Mesenchymal stem cell (in vitro differentiated cells and primary cell): Measurements from ENCODE around the gene SSU72.

ENCODE experiments used
- DNase-seq: peaks from one replicate; pipeline ENCODE4 v3.0.0-alpha.2; 2013
- H2AFZ ChIP-seq: one replicate; pipeline ENCODE4 v1.6.1; 2013; ENCODE audit warnings: low read depth, mild to moderate bottlenecking, control low read depth, inconsistent platforms, low read length, moderate library complexity
- H2AK5ac ChIP-seq: 2 replicates; pipeline ENCODE4 v1.6.1; 2013; ENCODE audit warnings: low read length, moderate library complexity, mild to moderate bottlenecking, inconsistent platforms; ENCODE audit not compliant: severe bottlenecking
- H2BK120ac ChIP-seq: one replicate; pipeline ENCODE4 v1.6.1; 2013; ENCODE audit warnings: low read depth, mild to moderate bottlenecking, inconsistent platforms, low read length, moderate library complexity
- H2BK12ac ChIP-seq, 2 experiments: one replicate each; pipeline ENCODE4 v1.6.1; 2013; ENCODE audit warnings: inconsistent platforms in 2 of 2, low read length in 2 of 2, mild to moderate bottlenecking in 2 of 2, moderate library complexity in 2 of 2, control low read depth in 1 of 2
- H2BK15ac ChIP-seq: one replicate; pipeline ENCODE4 v1.6.1; 2013; ENCODE audit warnings: mild to moderate bottlenecking, low read depth, inconsistent platforms; ENCODE audit not compliant: poor library complexity, severe bottlenecking
- H2BK5ac ChIP-seq: 2 replicates; pipeline ENCODE4 v1.6.1; 2013; ENCODE audit warnings: low read depth, mild to moderate bottlenecking, low read length, control low read depth, inconsistent platforms; ENCODE audit not compliant: poor library complexity, severe bottlenecking
- H3K14ac ChIP-seq, 2 experiments: one replicate each; pipeline ENCODE4 v1.6.1; 2013; ENCODE audit warnings: inconsistent platforms in 2 of 2, low read length in 2 of 2, control low read depth in 1 of 2, mild to moderate bottlenecking in 1 of 2, moderate library complexity in 1 of 2
- H3K18ac ChIP-seq, 2 experiments: one replicate each; pipeline ENCODE4 v1.6.1; 2013; ENCODE audit warnings: inconsistent platforms in 2 of 2, low read length in 2 of 2, control low read depth in 1 of 2, low read depth in 1 of 2, mild to moderate bottlenecking in 1 of 2
- H3K23ac ChIP-seq, 2 experiments: one replicate each; pipeline ENCODE4 v1.6.1; 2013; ENCODE audit warnings: inconsistent platforms in 2 of 2, low read length in 2 of 2, mild to moderate bottlenecking in 2 of 2, moderate library complexity in 2 of 2, control low read depth in 1 of 2
- H3K27ac ChIP-seq: 2 replicates; pipeline ENCODE4 v1.5.1; 2013; ENCODE audit warnings: mild to moderate bottlenecking, moderate library complexity, low read length, control low read depth, inconsistent platforms; ENCODE audit not compliant: poor library complexity, severe bottlenecking
- H3K27me3 ChIP-seq, 2 experiments: 2 replicates each; pipeline versions ENCODE4 v1.6.1 to v1.7.0; 2013; ENCODE audit warnings: low read length in 2 of 2, mild to moderate bottlenecking in 2 of 2, moderate library complexity in 2 of 2, control low read depth in 1 of 2, inconsistent platforms in 1 of 2; ENCODE audit not compliant: control insufficient read depth in 1 of 2, insufficient read depth in 1 of 2
- H3K36me3 ChIP-seq, 2 experiments: 2 replicates each; pipeline versions ENCODE4 v1.6.1 to v1.7.0; 2013; ENCODE audit warnings: low read length in 2 of 2, control low read depth in 1 of 2, inconsistent platforms in 1 of 2, low read depth in 1 of 2, mild to moderate bottlenecking in 1 of 2; ENCODE audit not compliant: insufficient read depth in 2 of 2, control insufficient read depth in 1 of 2
- H3K4ac ChIP-seq, 2 experiments: one replicate each; pipeline ENCODE4 v1.6.1; 2013; ENCODE audit warnings: inconsistent platforms in 2 of 2, low read length in 2 of 2, mild to moderate bottlenecking in 2 of 2, moderate library complexity in 2 of 2, control low read depth in 1 of 2, low read depth in 1 of 2
- H3K4me1 ChIP-seq: 2 replicates; pipeline ENCODE4 v1.6.1; 2013; ENCODE audit warnings: low read depth, low read length, control low read depth; ENCODE audit not compliant: control insufficient read depth, insufficient read depth
- H3K4me2 ChIP-seq: 2 replicates; pipeline ENCODE4 v1.6.1; 2013; ENCODE audit warnings: low read length, mild to moderate bottlenecking, inconsistent platforms; ENCODE audit not compliant: poor library complexity, severe bottlenecking
- H3K4me3 ChIP-seq, 2 experiments: 2 replicates each; pipeline versions ENCODE4 v1.5.1 to v1.7.0; 2013; ENCODE audit warnings: low read length in 2 of 2, mild to moderate bottlenecking in 2 of 2, control low read depth in 1 of 2, low read depth in 1 of 2; ENCODE audit not compliant: insufficient read depth in 1 of 2
- H3K79me1 ChIP-seq: replicated peaks from 2 replicates; pipeline ENCODE4 v1.6.1; 2013; ENCODE audit warnings: mild to moderate bottlenecking, control low read depth, low read length, inconsistent platforms; ENCODE audit not compliant: poor library complexity, severe bottlenecking
- H3K9ac ChIP-seq: 2 replicates; pipeline ENCODE4 v1.7.0; 2013; ENCODE audit warnings: mild to moderate bottlenecking, low read length, moderate library complexity
- H3K9me3 ChIP-seq: 2 replicates; pipeline ENCODE4 v1.7.0; 2013; ENCODE audit warnings: mild to moderate bottlenecking, low read length; ENCODE audit not compliant: control insufficient read depth
- H4K8ac ChIP-seq: one replicate; pipeline ENCODE4 v1.6.1; 2013; ENCODE audit warnings: inconsistent platforms, mild to moderate bottlenecking, low read length, moderate library complexity
- H4K91ac ChIP-seq: one replicate; pipeline ENCODE4 v1.6.1; 2013; ENCODE audit warnings: mild to moderate bottlenecking, low read length, inconsistent platforms
- WGBS: methylation state at CpG from one replicate; pipeline ENCODE4 v1.1.7; 2013; ENCODE audit warnings: mixed read lengths; 5-methylcytosine and 5-hydroxymethylcytosine counted together

Gene SSU72

GRCh38 chr1:1622010-1622787, 47.5 kb upstream of the SSU72 start:
- Histone ChIP-seq H3K4ac (no peak overlapping the region), H2BK5ac (no peak overlapping the region), H3K79me1 (peaks cover 43% of the 10 kb centered on the region), H3K4me2 (no peak overlapping the region), H2AK5ac (no peak overlapping the region), H4K8ac (no peak overlapping the region), H4K91ac (no peak overlapping the region), H3K27ac (no peak overlapping the region), H2BK12ac (no peak overlapping the region), H2AFZ (no peak overlapping the region), H3K4me3 (no peak overlapping the region), H3K23ac (no peak overlapping the region), H3K4me1 (peaks cover 23% of the 10 kb centered on the region), H2BK15ac (no peak overlapping the region), H3K14ac (no peak overlapping the region), H2BK120ac (no peak overlapping the region), H3K18ac (no peak overlapping the region), H3K9ac (no peak overlapping the region), H3K27me3 (no peaks in the 10 kb centered on the region), H3K9me3 (no peaks in the 10 kb centered on the region), H3K36me3 (peaks cover 13 to 92% of the 10 kb centered on the region in 2 experiments)
- 82% methylated on average over 21 of the region's 21 CpGs for WGBS
- peak; percentile 38 for DNase-seq

DNA sequence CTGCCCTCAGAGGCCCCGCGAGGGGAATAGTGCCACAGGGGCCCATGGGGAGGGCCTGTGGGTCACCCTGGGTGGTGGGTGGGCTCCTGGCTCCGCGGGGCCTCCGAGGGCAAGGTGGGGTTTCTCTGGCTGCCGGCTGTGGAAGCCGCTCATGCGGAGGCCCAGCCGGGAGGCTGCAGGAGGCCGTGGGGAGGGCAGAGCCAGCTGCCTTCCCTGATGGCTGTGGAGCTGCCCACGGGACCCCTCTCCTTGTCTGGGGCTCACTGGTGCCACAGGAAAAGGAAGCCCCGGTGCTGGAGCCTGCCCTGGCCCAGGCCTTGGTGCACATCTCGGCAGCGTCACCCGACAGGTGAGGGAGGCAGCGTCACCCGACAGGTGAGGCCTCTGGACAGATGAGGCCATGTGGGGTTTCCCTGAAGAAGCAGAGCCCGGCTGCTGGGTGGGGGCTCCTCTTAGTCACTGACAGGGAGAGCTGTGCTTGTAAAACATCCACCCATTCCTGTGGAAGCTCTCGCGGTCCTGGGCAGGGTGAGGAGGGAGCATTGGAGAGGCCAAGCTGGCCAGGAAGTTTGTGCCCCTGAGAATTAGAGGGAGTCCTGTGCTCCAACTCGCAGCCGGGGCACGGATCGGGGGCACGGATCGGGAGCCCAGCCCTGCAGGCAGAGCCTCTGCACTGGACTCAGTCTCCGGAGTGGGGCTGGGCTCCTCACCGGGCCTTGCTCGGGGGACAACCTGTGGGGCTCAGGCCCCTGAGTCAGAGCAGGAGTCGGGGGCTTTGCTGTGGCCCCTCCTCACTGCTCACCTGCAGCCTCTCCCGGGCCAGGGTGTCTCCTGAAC, 46.7 kb upstream of the SSU72 start:
- WGBS, result 94% methylated on average over 31 of the region's 31 CpGs
- no peak overlapping the region for H3K4me3 ChIP-seq
- no peak overlapping the region for H3K18ac ChIP-seq
- no peak overlapping the region for H3K27ac ChIP-seq
- H2BK15ac ChIP-seq, result no peak overlapping the region
- H2BK5ac ChIP-seq, result no peak overlapping the region
- no peak overlapping the region for H3K14ac ChIP-seq
- no peak overlapping the region for H4K91ac ChIP-seq
- no peak overlapping the region for H3K9ac ChIP-seq
- H3K9me3 ChIP-seq, result no peaks in the 10 kb centered on the region
- no peak overlapping the region for H2BK120ac ChIP-seq
- peaks cover 13 to 91% of the 10 kb centered on the region in 2 experiments for H3K36me3 ChIP-seq
- peaks cover 50% of the 10 kb centered on the region for H3K79me1 ChIP-seq
- H2AK5ac ChIP-seq, result no peak overlapping the region
- no peak for DNase-seq
- H3K23ac ChIP-seq, result no peak overlapping the region
- H4K8ac ChIP-seq, result no peak overlapping the region
- H3K27me3 ChIP-seq, result no peaks in the 10 kb centered on the region
- H3K4me1 ChIP-seq, result peaks cover 30% of the 10 kb centered on the region
- H2AFZ ChIP-seq, result no peak overlapping the region
- H3K4me2 ChIP-seq, result no peak overlapping the region
- no peak overlapping the region for H2BK12ac ChIP-seq
- H3K4ac ChIP-seq, result no peak overlapping the region

- no peak overlapping the region for H3K4ac ChIP-seq
- H2BK12ac ChIP-seq, result no peak overlapping the region
- no peak overlapping the region for H2AFZ ChIP-seq
- no peak overlapping the region for H3K23ac ChIP-seq
- H3K79me1 ChIP-seq, result peaks cover 51% of the 10 kb centered on the region
- H2AK5ac ChIP-seq, result no peak overlapping the region
- no peaks in the 10 kb centered on the region for H3K27me3 ChIP-seq
- no peak overlapping the region for H3K14ac ChIP-seq
- no peak overlapping the region for H2BK15ac ChIP-seq
- no peak overlapping the region for H4K91ac ChIP-seq
- H2BK120ac ChIP-seq, result no peak overlapping the region
- H3K27ac ChIP-seq, result no peak overlapping the region
- no peak overlapping the region for H3K4me2 ChIP-seq
- no peak overlapping the region for H3K9ac ChIP-seq
- no peak for DNase-seq
- H2BK5ac ChIP-seq, result no peak overlapping the region
- H3K9me3 ChIP-seq, result no peaks in the 10 kb centered on the region
- peaks cover 28% of the 10 kb centered on the region for H3K4me1 ChIP-seq
- no peak overlapping the region for H4K8ac ChIP-seq
- H3K18ac ChIP-seq, result no peak overlapping the region
- H3K4me3 ChIP-seq, result no peak overlapping the region
- WGBS, result 93% methylated on average over 15 of the region's 16 CpGs
- H3K36me3 ChIP-seq, result peaks cover 13 to 83% of the 10 kb centered on the region in 2 experiments
These were observed 45.9 kb upstream of the SSU72 start for GRCh38 chr1:1620433-1621139.

GRCh38 chr1:1619917-1620361, 45.3 kb upstream of the SSU72 start:
- no peak overlapping the region for H3K4me2 ChIP-seq
- WGBS, result 88% methylated on average over 14 of the region's 14 CpGs
- peaks cover 28% of the 10 kb centered on the region for H3K4me1 ChIP-seq
- DNase-seq, result no peak
- no peak overlapping the region for H2BK5ac ChIP-seq
- H3K18ac ChIP-seq, result no peak overlapping the region
- no peak overlapping the region for H3K4ac ChIP-seq
- H3K23ac ChIP-seq, result no peak overlapping the region
- H3K9me3 ChIP-seq, result no peaks in the 10 kb centered on the region
- H3K4me3 ChIP-seq, result no peak overlapping the region
- no peak overlapping the region for H4K8ac ChIP-seq
- no peak overlapping the region for H2AFZ ChIP-seq
- H4K91ac ChIP-seq, result peak overlapping the region; percentile 41
- peaks cover 52% of the 10 kb centered on the region for H3K79me1 ChIP-seq
- peaks cover 13 to 76% of the 10 kb centered on the region in 2 experiments for H3K36me3 ChIP-seq
- no peak overlapping the region for H2AK5ac ChIP-seq
- no peak overlapping the region for H2BK15ac ChIP-seq
- no peak overlapping the region for H3K14ac ChIP-seq
- H2BK120ac ChIP-seq, result no peak overlapping the region
- no peaks in the 10 kb centered on the region for H3K27me3 ChIP-seq
- H3K9ac ChIP-seq, result no peak overlapping the region
- H3K27ac ChIP-seq, result no peak overlapping the region
- H2BK12ac ChIP-seq, result no peak overlapping the region
